ENCODE data around the gene OR8D1.

DNA sequence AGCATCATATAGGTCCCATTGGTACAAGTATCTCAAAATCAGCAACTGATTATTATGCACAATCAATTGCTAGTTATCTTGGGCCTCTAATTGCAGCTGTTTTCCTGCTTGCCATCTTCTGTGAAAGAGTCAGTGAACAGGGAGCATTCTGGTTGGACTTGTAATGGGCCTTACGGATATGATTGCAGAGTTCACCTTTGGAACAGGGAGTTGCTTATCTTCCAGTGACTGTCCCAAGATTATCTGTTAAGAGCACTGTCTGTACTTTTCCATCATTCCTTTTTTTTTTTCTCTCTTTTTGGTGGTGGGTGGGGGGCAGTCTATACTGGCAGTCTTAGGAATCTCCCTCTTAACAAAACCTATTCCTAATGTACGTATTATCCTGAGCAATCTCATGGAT, 39.7 kb downstream of the OR8D1 start:
- TF ChIP-seq, protein P1, sequence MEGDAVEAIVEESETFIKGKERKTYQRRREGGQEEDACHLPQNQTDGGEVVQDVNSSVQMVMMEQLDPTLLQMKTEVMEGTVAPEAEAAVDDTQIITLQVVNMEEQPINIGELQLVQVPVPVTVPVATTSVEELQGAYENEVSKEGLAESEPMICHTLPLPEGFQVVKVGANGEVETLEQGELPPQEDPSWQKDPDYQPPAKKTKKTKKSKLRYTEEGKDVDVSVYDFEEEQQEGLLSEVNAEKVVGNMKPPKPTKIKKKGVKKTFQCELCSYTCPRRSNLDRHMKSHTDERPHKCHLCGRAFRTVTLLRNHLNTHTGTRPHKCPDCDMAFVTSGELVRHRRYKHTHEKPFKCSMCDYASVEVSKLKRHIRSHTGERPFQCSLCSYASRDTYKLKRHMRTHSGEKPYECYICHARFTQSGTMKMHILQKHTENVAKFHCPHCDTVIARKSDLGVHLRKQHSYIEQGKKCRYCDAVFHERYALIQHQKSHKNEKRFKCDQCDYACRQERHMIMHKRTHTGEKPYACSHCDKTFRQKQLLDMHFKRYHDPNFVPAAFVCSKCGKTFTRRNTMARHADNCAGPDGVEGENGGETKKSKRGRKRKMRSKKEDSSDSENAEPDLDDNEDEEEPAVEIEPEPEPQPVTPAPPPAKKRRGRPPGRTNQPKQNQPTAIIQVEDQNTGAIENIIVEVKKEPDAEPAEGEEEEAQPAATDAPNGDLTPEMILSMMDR (IDR thresholded peaks at IDR 0.05) = no peak
- TF ChIP-seq JUN (IDR thresholded peaks at IDR 0.05) (no peak), POLR2A (IDR thresholded peaks at IDR 0.05; ENCODE audit: low read length) (no peak), ZNF302 (CRISPR knock-in tag; IDR thresholded peaks at IDR 0.05) (no peak), CBX2 (IDR thresholded peaks at IDR 0.05; ENCODE audit: borderline replicate concordance, low read depth) (no peak), EP300 (IDR thresholded peaks at IDR 0.05) (no peak), RCOR1 (IDR thresholded peaks at IDR 0.05; ENCODE audit: low read depth, low read length) (no peak), ZSCAN20 (CRISPR knock-in tag; IDR thresholded peaks at IDR 0.05) (no peak), RAD21 (conservative IDR thresholded peaks at IDR 0.05 in 1 of 2, IDR thresholded peaks at IDR 0.05 in 1 of 2) (no peak), KDM1A (IDR thresholded peaks at IDR 0.05; ENCODE audit: low read depth) (no peak)
- TF ChIP-seq, protein P2, sequence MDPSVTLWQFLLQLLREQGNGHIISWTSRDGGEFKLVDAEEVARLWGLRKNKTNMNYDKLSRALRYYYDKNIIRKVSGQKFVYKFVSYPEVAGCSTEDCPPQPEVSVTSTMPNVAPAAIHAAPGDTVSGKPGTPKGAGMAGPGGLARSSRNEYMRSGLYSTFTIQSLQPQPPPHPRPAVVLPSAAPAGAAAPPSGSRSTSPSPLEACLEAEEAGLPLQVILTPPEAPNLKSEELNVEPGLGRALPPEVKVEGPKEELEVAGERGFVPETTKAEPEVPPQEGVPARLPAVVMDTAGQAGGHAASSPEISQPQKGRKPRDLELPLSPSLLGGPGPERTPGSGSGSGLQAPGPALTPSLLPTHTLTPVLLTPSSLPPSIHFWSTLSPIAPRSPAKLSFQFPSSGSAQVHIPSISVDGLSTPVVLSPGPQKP (IDR thresholded peaks at IDR 0.05; ENCODE audit: low read depth, low read length) = no peak
